ENCODE results near the gene FAM83B. TPM values are rescaled to one million over a fixed set of nuclear protein-coding genes. Genes with fewer than 3 reads are reported as not detected.
"Not testable (repeated sequence)": the region's sequence is repeated elsewhere in the genome, so short reads cannot be mapped to it uniquely, and the experiment has no call there.

FAM83B gene, protein sequence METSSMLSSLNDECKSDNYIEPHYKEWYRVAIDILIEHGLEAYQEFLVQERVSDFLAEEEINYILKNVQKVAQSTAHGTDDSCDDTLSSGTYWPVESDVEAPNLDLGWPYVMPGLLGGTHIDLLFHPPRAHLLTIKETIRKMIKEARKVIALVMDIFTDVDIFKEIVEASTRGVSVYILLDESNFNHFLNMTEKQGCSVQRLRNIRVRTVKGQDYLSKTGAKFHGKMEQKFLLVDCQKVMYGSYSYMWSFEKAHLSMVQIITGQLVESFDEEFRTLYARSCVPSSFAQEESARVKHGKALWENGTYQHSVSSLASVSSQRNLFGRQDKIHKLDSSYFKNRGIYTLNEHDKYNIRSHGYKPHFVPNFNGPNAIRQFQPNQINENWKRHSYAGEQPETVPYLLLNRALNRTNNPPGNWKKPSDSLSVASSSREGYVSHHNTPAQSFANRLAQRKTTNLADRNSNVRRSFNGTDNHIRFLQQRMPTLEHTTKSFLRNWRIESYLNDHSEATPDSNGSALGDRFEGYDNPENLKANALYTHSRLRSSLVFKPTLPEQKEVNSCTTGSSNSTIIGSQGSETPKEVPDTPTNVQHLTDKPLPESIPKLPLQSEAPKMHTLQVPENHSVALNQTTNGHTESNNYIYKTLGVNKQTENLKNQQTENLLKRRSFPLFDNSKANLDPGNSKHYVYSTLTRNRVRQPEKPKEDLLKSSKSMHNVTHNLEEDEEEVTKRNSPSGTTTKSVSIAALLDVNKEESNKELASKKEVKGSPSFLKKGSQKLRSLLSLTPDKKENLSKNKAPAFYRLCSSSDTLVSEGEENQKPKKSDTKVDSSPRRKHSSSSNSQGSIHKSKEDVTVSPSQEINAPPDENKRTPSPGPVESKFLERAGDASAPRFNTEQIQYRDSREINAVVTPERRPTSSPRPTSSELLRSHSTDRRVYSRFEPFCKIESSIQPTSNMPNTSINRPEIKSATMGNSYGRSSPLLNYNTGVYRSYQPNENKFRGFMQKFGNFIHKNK
- not detected for total RNA-seq

DNA sequence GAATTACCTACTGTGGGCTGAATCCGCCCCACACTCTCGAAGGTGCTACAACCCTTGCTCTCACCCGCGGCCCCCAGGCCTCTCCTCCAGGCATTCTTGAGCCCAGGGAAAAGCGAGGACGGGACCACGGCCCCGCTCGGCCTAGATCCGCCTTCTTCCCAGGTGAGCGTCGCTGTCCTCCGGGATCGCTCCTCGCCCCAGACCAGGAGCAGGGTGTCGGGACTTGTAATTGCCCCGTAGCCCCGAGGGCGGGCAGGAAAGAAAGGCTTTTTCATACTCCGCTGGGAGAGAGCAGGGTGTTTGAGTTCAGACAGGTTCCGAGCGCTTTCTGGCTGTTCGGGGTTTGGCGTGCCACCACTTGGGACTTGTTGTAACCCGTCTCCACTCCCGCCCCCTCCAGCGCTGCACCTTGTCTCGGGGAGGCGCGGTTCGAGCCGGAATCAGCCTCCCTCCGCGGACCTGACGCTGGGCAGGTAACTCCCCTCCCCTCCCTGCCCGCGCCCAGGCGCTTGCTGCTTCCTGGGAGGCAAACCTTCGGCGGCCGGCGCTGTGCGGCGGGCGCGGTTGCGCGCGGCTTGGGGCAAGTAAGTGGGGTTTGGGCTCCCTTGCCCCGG is at the start of gene FAM83B:
FAM83B (plus strand) TSS at position 529 of the 614 bp plus-strand sequence. CDS start 23,476 bp downstream, outside the sequence.
- DNase-seq, result no peak
- Mint-ChIP-seq H3K4me3 (no peak within 1 kb of the TSS), H3K4me1 (no peaks in the 10 kb centered on the region), H3K9me3 (peaks cover 3% of the 10 kb centered on the region), H3K36me3 (ENCODE audit: low read depth) (no peaks in the 10 kb centered on the region), H3K27ac (no peak within 1 kb of the TSS), H3K27me3 (peaks cover 3% of the 10 kb centered on the region)
- CTCF ChIA-PET, result no interaction called here
- POLR2A ChIA-PET, result no interaction called here

DNA sequence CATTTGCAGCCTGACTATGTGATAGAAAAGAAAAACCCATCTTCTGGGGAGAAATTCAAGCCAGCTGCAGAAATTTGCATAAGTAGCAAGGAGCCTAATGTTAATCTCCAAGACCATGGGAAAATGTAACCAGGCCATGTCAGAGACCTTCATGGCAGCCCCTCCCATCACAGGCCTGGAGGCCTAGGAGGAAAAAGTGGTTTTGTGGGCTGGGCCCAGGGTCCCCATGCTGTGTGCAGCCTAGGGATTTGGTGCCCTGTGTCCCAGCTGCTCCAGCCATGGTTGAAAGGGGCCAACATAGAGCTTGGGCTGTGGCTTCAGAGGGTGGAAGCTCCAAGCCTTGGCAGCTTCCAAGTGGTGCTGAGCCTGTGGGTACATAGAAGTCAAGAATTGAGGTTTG is 49.7 kb upstream of the FAM83B start:
- H3K4me3 Mint-ChIP-seq; H3K27me3 Mint-ChIP-seq; H3K36me3 Mint-ChIP-seq (ENCODE audit: low read depth); DNase-seq; POLR2A ChIA-PET; CTCF ChIA-PET; H3K4me1 Mint-ChIP-seq; H3K27ac Mint-ChIP-seq: not testable (repeated sequence)
- peaks cover 13% of the 10 kb centered on the region for H3K9me3 Mint-ChIP-seq

DNA sequence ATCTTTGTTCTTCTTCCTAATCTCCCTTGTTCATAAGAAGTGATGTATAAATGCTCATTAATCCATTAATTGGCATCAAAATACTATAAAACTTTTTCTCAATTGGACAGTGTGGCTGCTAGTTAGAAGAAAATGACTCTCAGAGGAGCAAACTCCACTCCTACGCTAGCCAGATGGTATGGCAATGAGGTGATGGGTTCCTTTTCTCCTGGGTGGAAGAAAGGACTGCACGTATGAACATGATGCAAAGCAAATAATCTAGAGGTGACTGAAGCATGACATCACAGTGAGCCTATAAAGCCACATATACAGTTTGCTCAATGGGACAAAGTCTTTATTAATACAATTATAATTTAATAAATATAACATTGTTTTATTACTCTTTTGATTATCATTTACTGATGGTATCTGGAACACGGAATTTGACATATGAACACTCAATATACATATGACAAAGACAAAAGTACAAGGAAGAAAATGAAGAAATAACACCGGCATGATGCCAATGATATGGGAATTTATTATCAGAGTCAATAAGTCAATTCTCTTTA is 46.4 kb upstream of the FAM83B start:
- H3K4me3 Mint-ChIP-seq, result no peak overlapping the region
- H3K9me3 Mint-ChIP-seq, result peaks cover 10% of the 10 kb centered on the region
- no peaks in the 10 kb centered on the region for H3K27me3 Mint-ChIP-seq
- POLR2A ChIA-PET, result no interaction called here
- H3K27ac Mint-ChIP-seq, result no peak overlapping the region
- CTCF ChIA-PET, result no interaction called here
- no peaks in the 10 kb centered on the region for H3K36me3 Mint-ChIP-seq (ENCODE audit: low read depth)
- no peaks in the 10 kb centered on the region for H3K4me1 Mint-ChIP-seq
- no peak for DNase-seq

DNA sequence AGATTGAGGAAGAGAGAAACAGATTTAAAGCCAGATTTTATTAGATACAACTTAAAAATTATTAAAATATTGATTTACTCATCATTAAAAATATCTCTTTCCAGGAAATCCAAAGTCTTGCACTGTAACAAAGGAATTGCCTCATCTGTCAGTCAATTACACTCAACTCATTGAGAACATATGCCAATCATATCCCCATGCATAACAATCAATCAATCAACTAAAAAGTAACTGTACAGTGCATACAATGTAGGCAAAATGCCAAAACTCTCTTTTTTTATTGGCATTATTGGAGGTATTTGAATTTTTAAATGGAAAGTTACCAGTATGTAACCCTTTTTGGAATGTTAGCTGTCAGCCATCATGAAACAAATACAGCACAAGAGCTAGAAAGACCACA is 45.3 kb upstream of the FAM83B start:
- ChIA-PET CTCF (no interaction called here), POLR2A (no interaction called here)
- no peaks in the 10 kb centered on the region for H3K27me3 Mint-ChIP-seq

DNA sequence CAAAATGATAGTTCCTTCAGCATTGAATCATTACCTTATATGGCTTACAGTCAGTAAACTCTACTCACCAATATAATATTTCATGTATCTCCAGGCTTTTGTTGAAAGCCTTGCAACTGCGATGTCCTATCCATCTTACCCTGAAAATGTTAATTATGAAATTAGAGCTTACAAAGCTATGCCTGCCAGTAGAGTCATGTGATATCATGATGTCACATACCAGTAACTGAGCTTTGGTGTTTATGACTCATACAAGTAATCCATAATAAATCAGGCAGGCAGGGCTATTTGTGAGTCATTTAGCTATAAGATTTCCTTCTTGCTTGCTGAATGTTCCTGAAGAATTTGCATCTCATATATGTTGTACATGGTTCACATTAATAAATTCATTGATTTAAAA is 44.9 kb upstream of the FAM83B start:
- H3K27me3 Mint-ChIP-seq, result no peaks in the 10 kb centered on the region
- no peaks in the 10 kb centered on the region for H3K4me1 Mint-ChIP-seq
- DNase-seq, result no peak
- no peak overlapping the region for H3K4me3 Mint-ChIP-seq
- peaks cover 6% of the 10 kb centered on the region for H3K9me3 Mint-ChIP-seq
- CTCF ChIA-PET, result no interaction called here
- H3K36me3 Mint-ChIP-seq (ENCODE audit: low read depth), result no peaks in the 10 kb centered on the region
- POLR2A ChIA-PET, result no interaction called here
- no peak overlapping the region for H3K27ac Mint-ChIP-seq

More for the DNA sequence above, 45.3 kb upstream of the FAM83B start:
- no peak for DNase-seq
- no peaks in the 10 kb centered on the region for H3K36me3 Mint-ChIP-seq (ENCODE audit: low read depth)
- no peak overlapping the region for H3K4me3 Mint-ChIP-seq
- H3K4me1 Mint-ChIP-seq, result no peaks in the 10 kb centered on the region
- H3K27ac Mint-ChIP-seq, result no peak overlapping the region
- H3K9me3 Mint-ChIP-seq, result peaks cover 10% of the 10 kb centered on the region

DNA sequence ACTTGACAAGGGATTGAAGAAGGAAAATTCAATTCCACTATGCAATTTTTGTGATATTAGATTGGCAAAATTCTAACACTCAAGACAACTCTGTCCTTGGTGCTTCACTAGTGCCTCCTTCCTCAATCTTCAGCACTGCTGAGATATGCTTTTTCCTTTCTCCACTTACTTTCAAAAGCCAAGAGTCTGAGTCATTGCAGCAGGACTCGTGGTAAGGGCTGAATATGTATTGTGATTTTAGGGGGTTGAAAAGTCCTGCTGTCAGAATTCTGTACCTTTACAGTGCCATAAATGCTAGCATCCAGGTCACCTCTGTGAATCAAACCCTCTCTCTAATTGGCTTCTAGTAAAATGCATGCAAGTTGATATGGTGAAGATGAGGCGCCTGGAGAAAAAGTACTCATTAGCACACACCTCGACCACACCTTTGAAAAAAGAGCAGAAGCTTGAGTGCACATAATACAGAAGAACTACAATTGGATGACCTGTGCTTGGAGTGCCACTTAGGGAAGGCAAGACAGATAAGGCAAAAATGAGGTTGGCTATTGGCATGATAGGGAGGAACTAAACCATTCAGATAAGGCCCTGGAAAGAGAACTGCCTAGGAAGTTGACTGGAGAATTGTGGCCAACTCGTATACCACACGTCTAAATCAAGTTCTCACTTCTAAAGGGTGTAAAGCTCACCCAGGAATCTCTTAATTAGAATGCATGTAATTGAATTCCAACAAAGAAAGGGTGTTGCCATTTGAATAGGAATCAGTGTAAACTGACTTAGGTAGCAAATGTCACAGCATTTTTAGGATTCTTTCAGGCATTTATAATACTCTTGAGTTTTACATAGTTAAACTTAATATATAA is 43.6 kb upstream of the FAM83B start:
- ChIA-PET CTCF (no interaction called here), POLR2A (no interaction called here)
- no peaks in the 10 kb centered on the region for H3K27me3 Mint-ChIP-seq
- no peaks in the 10 kb centered on the region for H3K36me3 Mint-ChIP-seq (ENCODE audit: low read depth)
- no peak for DNase-seq
- no peak overlapping the region for H3K4me3 Mint-ChIP-seq
- H3K27ac Mint-ChIP-seq, result no peak overlapping the region
- no peaks in the 10 kb centered on the region for H3K4me1 Mint-ChIP-seq
- H3K9me3 Mint-ChIP-seq, result peaks cover 2% of the 10 kb centered on the region

DNA sequence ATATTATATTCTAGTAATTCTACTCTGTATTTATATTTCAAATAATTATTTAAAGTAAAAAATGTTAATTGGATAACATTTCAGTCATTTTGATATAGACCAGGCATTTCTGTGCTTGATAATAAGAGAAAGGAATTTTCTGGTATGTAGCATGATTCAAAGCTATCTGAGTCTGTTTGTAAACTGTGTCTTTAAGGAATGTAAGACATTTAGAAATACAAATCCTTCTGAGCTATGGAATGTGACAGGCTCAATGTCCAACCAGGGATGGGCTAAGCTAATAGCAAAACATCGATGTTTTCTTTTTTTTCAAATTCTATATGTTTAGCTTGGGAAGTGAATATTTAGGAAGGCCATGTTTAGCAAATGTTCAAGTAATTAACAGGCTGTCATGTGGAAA is 41.5 kb upstream of the FAM83B start:
- CTCF ChIA-PET, result interaction anchor here (1.4 kb wide), 1 partner anchor 87 kb away, joined by 3 read pairs; no protein-coding TSS in a partner anchor
- Mint-ChIP-seq H3K4me1 (no peaks in the 10 kb centered on the region), H3K4me3 (no peak overlapping the region), H3K27me3 (no peaks in the 10 kb centered on the region), H3K36me3 (ENCODE audit: low read depth) (no peaks in the 10 kb centered on the region), H3K27ac (no peak overlapping the region), H3K9me3 (peaks cover 2% of the 10 kb centered on the region)
- POLR2A ChIA-PET, result no interaction called here
- DNase-seq, result no peak

DNA sequence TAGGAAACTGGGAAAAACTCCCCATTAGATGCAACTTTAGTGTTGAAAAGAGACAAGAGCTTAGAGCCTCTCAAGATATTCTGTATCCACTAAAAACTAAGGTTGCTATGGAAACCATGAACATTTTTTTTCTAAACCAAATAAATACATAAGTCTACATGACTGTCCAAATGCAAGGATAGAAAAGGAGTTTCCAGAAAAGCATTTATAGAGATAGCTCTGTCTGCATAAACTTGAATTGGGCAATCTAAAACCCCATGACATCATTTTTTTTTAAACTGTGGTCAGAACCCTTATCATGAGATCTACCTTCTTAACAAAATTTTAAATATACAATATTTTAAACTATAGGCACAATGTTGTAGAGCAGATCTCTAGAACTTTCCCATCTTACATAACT is 36.4 kb upstream of the FAM83B start:
- Mint-ChIP-seq H3K4me3 (no peak overlapping the region), H3K9me3 (peaks cover 8% of the 10 kb centered on the region), H3K27ac (no peak overlapping the region), H3K27me3 (no peaks in the 10 kb centered on the region), H3K36me3 (ENCODE audit: low read depth) (no peaks in the 10 kb centered on the region), H3K4me1 (no peaks in the 10 kb centered on the region)
- DNase-seq, result no peak
- ChIA-PET CTCF (no interaction called here), POLR2A (no interaction called here)

DNA sequence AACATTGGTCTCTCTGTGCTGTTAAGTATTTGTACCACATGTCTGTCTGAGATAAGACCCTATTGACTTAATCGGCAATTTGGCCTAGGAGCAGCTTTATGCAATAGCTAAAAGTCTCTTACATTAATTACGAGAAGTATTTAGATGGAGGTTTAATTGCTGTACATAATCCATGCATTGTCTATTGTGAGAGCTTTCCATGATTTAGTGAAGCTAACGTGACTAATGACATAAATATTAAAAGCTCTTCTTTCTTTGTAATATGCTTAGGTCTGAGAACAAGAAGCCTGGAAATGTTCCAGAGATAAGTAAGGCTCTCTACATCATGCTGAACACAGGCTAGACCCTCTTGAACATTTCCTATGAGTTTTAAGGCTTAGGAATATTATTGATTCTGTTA is 32.7 kb upstream of the FAM83B start:
- H3K27me3 Mint-ChIP-seq, result no peaks in the 10 kb centered on the region
- H3K9me3 Mint-ChIP-seq, result peaks cover 11% of the 10 kb centered on the region
- no peaks in the 10 kb centered on the region for H3K36me3 Mint-ChIP-seq (ENCODE audit: low read depth)
- ChIA-PET POLR2A (no interaction called here), CTCF (no interaction called here)
- H3K4me1 Mint-ChIP-seq, result no peaks in the 10 kb centered on the region
- no peak for DNase-seq
- H3K4me3 Mint-ChIP-seq, result no peak overlapping the region
- H3K27ac Mint-ChIP-seq, result no peak overlapping the region

DNA sequence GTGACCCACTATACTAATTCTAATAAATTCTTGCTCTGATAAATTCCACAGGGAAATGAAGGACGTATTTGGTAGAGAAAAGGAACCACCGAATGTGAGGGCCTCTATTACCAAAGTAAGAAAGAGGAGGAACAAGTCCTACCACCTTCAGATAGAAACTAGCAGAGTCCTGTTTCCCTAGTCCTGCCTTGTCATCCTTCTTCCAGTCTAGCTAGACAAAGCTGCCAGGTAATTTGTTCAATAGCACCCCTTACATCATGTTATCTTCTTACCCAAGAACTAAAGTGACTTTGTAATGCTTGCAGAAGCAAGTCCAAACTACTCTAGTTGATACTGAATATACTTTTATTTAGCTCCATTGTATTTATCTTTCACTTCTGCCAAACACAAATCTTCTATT is 29.3 kb upstream of the FAM83B start:
- Mint-ChIP-seq H3K27me3 (no peaks in the 10 kb centered on the region), H3K9me3 (peaks cover 10% of the 10 kb centered on the region), H3K4me1 (no peaks in the 10 kb centered on the region), H3K27ac (no peak overlapping the region), H3K4me3 (no peak overlapping the region), H3K36me3 (ENCODE audit: low read depth) (no peaks in the 10 kb centered on the region)
- DNase-seq, result no peak
- CTCF ChIA-PET, result no interaction called here
- POLR2A ChIA-PET, result no interaction called here

DNA sequence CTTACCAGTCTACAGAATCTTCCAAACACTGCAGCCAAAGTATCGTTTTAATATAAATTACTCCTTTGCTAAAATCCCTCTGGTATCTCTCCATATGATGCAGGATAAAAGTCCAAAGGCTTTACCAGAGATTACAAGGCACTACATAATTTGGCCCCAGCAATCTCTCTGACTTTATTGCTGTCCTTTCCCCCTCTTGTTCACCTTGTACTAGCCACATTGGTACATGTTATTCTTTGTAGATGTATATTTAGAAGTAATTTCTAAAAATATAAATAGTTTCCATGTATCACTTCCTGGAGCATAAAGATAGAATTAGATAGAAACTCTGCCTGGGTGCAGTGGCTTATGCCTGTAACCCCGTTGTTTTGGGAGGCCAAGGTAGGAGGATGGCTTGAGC is 28.7 kb upstream of the FAM83B start:
- no peaks in the 10 kb centered on the region for H3K4me1 Mint-ChIP-seq
- H3K27ac Mint-ChIP-seq, result no peak overlapping the region
- H3K4me3 Mint-ChIP-seq, result no peak overlapping the region
- H3K36me3 Mint-ChIP-seq (ENCODE audit: low read depth), result no peaks in the 10 kb centered on the region
- DNase-seq, result no peak
- peaks cover 8% of the 10 kb centered on the region for H3K9me3 Mint-ChIP-seq
- no peaks in the 10 kb centered on the region for H3K27me3 Mint-ChIP-seq
- CTCF ChIA-PET, result no interaction called here
- POLR2A ChIA-PET, result no interaction called here

DNA sequence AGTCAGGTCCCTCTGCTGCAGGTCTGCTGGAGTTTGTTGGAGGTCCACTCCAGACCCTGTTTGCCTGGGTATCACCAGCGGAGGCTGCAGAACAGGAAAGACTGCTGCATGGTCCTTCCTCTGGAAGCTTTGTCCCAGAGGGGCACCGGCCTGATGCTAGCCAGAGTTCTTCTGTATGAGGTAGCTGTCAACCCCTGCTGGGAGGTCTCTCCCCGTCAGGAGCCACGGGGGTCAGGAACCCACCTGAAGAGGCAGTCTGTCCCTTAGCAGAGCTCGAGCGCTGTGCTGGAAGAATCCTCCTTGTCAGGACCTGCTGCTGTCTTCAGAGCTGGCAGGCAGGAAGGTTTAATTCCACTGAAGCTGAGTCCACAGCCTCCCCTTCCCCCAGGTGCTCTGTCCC is 22.3 kb upstream of the FAM83B start:
- CTCF ChIA-PET, result not testable (repeated sequence)

More for the DNA sequence above, 22.3 kb upstream of the FAM83B start:
- H3K4me1 Mint-ChIP-seq; H3K27ac Mint-ChIP-seq; H3K36me3 Mint-ChIP-seq (ENCODE audit: low read depth); H3K4me3 Mint-ChIP-seq; H3K27me3 Mint-ChIP-seq; POLR2A ChIA-PET; DNase-seq: not testable (repeated sequence)
- peaks cover 17% of the 10 kb centered on the region for H3K9me3 Mint-ChIP-seq
